Cortex of kidney (tissue), 1 donor: Measurements from ENCODE around the gene U2AF1L4.

Experiments used
- DNase-seq: peaks from one replicate; lab custom pipeline; 2025; lab: John Stamatoyannopoulos, UW

The U2AF1L4 gene

DNA sequence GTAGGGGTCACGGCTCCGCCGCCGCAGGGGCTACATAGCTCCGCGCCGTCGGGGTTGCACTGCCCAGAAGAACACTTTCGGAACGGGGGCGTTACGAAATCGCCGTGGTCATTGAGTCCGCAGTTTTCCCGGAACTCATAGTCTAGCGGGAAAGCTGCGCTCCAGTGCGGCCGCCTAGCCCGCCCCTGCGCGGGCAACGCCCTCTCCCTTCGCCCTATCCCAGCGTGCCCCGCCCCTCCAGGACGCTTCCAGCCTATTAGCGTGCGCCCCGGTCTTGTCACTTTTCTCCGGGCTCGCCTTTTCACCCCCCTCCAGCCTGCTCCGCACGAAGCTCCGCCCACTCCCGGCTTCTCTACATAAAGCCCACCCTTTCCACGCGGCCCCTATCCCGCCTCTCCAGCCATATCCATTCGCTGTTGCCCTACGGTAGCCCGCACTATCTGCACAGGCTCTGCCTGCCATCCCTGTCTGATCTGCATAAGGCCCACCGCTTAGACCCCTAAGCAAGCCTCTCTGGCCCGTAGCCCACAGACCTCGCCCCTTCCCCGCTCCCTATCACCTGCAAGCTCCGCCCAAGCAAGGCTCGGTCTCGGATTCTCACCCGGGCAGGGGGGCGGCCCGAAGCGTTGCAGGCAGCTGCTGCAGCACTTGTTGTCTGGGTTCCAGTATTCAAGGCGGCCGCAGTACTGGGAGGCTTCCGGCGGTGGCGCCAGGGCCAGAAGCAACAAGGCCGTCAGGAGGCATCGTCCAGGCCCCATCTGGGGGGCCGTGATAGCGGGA, 4.6 kb downstream of the U2AF1L4 start:
- DNase-seq: no peak

- DNase-seq: no peak
Observed at GRCh38 chr19:35740108-35740422, 5.2 kb downstream of the U2AF1L4 start.

DNA sequence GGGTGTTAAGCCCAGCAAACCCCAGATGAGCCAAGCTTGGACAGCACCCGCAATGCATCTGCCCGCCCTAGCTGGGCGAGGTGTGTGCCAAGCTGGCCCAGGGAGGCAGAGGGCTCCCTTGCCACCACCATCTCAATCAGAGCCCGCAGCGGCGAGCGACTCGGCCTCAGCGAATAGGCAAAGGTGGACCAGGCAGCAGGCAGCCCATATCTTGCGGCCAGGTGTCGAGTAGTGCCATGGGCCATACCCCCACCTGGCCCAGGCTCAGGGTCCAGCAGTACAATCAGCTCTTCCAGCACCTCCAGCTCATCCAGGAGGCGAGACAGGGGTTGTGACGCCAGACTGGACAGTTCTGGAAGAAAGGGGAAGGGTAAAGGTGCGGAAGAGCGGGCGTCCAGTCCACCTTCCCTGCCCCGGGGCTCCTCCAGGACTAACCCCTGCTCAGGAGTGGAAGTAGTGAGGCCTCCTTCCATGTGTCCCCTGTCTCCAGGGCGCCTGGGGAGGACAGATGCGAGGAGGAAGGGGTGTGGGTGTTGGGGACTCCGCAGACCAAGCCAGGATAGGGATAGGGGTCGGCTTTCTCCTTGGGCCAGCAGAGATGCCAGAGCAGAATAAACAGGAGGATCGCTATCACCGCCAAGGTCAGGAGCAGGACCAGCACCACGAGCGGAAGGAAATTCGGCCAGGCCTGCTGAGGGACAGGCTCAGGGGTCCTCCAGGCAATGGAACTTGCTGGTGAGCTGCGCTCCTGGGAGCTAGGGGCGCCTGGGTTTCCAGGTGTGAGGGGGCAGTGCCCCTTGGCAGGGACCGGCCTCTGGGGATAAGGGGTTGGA, 5.7 kb downstream of the U2AF1L4 start:
- DNase-seq: no peak

DNA sequence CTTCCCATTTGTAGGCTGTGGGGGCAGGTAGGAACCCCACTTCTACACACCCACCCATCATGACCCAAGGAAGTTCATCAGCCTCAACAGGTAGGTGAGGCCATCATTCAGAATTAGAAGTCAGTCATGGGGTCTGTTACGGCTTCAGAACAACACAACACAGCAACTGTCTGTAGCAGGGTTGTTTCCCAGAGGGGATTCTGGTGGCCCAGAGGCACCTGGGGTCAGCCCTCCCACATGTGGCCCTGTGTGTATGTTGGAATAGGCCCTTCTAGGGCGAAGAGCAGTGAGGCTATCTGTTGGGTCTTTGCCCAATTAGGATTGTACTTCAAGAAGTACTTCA, 6.4 kb downstream of the U2AF1L4 start:
- no peak for DNase-seq

DNA sequence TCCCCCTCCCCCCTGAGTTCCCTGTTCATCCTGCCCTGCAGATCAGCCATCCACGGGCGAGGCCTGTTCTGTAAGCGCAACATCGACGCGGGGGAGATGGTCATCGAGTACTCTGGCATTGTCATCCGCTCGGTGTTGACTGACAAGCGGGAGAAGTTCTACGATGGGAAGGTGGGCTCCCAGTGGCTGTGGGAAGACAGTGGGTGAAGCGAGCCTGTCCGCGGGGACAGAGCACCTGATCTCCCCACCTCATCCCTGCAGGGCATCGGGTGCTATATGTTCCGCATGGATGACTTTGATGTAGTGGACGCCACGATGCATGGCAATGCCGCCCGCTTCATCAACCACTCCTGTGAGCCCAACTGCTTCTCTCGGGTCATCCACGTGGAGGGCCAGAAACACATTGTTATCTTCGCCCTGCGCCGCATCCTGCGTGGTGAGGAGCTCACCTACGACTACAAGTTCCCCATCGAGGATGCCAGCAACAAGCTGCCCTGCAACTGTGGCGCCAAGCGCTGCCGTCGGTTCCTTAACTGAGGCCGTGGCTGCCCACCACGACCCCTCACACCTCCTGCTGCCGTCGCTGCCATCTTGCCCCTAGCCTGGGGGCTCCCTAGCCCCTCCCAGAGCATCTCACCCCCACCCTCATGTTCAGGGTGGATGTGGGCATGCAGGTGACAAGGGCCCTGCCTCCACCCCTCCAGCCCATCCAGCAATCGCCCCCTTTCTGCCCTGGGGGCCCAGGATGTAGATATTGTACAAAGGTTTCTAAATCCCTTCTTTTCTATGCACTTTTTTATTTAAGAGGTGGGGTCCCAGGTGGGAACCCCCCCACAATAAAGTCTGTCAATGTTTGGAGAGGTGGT, 7.0 kb downstream of the U2AF1L4 start:
- DNase-seq: no peak

DNA sequence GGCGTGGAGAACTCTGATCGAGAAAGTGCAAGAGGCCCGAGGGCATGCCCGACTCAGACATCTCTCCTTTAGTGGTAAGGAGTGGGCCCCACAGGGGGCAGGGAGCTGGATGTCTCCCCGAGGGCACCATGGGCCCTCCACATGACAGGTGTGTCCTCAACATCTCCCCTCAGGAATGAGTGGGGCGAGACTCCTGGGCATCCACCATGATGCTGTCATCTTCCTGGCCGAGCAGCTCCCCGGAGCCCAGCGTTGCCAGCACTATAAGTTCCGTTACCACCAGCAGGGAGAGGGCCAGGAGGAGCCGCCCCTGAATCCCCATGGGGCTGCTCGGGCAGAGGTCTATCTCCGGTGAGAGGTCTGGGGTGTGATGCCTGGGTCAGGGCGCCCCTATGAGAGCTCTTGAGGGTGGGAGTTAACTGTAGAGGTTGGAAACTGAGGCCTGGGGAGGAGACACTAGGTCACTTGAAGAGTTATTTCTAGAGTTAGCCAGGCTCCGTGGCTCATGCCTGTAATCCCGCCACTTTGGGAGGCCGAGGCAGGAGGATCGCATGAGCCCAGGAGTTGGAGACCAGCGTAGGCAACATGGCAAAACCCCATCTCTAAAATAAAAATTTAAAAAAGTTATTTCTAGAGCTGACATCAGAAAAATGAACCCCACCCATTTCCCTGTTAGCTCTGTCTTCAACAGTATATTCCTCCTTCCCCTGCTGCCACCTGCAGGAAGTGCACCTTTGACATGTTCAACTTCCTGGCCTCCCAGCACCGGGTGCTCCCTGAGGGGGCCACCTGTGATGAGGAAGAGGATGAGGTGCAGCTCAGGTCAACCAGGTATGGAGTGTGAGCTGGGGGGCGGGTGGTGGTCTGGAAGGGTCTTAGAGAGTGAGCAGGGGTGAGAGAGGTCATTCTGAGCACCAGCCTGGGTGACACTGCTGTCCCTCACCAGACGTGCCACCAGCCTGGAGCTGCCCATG, 8.0 kb downstream of the U2AF1L4 start:
- DNase-seq: no peak

- DNase-seq: no peak
Observed at GRCh38 chr19:35734889-35735288, 10.3 kb downstream of the U2AF1L4 start.

GRCh38 chr19:35734273-35734672, 10.9 kb downstream of the U2AF1L4 start:
- DNase-seq: no peak

- DNase-seq: no peak
Observed at GRCh38 chr19:35733180-35734125, 11.8 kb downstream of the U2AF1L4 start.

DNA sequence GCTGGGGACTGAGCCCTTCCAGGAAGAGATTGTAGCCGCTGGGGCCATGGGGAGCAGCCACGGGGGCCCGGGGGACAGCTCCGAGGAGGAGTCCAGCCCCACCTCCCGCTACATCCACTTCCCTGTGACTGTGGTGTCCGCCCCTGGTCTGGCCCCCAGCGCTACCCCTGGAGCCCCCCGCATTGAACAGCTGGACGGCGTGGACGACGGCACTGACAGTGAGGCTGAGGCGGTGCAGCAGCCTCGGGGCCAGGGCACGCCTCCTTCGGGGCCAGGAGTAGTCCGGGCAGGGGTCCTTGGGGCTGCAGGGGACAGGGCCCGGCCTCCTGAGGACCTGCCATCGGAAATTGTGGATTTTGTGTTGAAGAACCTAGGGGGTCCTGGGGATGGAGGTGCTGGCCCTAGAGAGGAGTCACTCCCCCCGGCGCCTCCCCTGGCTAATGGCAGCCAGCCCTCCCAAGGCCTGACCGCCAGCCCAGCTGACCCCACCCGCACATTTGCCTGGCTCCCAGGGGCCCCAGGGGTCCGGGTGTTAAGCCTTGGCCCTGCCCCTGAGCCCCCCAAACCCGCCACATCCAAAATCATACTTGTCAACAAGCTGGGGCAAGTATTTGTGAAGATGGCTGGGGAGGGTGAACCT, 12.6 kb downstream of the U2AF1L4 start:
- no peak for DNase-seq

- no peak for DNase-seq
Observed at GRCh38 chr19:35731779-35732405, 13.3 kb downstream of the U2AF1L4 start.

DNA sequence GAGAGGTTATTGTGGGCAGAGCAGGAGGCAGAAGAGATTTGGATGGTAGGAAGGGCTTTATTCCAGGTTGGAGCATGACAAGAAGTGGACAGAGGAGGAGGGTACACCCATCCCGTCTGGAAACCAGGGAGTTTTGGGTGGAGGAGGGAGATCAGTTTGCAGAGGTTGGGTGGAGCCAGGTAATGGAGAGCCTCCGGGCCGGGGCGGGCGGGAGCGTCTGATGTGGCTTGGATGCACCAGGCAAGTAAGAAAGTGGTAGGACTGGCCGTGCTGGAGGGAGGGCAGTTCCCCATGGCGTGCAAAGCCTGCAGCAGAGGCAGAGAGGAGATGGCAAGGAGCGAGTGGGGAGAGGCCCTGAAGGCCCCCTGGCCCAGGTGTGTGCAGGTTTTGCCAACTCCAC, 13.9 kb downstream of the U2AF1L4 start:
- DNase-seq: no peak

GRCh38 chr19:35730326-35730725, 14.9 kb downstream of the U2AF1L4 start:
- DNase-seq: no peak

DNA sequence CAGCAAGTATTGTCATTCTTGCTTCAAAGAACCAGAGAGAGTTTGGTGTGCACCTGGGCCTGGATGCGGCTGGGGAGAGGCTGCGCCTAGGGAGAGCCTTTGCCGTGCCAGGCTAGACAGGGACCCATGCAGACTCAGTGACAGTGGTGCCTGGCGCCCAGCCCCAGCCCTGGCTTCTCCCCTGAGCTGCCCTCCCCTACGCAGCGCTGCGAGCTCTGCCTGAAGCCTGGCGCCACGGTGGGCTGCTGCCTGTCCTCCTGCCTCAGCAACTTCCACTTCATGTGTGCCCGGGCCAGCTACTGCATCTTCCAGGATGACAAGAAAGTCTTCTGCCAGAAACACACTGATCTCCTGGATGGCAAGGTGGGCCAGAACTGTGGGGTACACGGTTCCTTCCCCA, 15.5 kb downstream of the U2AF1L4 start:
- DNase-seq: no peak

GRCh38 chr19:35729021-35729420, 16.2 kb downstream of the U2AF1L4 start:
- no peak for DNase-seq

DNA sequence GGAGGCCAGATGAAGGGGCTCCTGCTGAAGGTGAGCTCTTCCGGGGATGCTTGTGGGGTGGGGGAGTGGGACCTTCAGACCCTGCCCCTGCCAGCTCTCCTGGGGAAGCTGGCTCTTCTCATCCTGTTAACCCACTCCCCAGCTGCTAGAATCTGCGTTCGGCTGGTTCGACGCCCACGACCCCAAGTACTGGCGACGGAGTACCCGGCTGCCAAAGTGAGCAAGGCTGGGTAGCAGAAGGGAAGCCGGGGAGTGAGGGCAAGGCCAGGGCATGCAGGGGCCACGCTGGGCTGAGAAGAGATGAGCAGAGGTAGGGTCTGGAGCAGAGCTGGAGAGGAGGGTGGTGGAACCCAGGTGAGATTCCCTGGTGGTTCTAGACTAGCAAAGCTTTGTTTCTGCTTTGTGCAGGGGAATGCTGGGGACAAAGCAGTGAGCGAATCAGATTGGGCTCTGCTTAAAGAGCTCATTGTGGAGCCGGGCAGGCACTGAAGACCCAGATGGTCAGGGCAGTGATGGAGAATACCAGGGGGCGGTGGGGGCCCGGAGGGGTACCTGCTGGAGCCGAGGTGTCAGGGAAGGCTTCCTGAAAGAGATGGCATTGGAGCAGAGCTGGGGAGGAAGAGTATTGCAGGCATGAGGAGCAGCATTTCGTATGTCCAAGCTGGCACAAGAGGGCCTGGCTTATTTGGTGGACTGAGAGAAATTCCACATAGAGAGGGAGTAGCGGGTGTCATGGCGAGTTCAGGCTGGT, 17.1 kb downstream of the U2AF1L4 start:
- DNase-seq: no peak

DNA sequence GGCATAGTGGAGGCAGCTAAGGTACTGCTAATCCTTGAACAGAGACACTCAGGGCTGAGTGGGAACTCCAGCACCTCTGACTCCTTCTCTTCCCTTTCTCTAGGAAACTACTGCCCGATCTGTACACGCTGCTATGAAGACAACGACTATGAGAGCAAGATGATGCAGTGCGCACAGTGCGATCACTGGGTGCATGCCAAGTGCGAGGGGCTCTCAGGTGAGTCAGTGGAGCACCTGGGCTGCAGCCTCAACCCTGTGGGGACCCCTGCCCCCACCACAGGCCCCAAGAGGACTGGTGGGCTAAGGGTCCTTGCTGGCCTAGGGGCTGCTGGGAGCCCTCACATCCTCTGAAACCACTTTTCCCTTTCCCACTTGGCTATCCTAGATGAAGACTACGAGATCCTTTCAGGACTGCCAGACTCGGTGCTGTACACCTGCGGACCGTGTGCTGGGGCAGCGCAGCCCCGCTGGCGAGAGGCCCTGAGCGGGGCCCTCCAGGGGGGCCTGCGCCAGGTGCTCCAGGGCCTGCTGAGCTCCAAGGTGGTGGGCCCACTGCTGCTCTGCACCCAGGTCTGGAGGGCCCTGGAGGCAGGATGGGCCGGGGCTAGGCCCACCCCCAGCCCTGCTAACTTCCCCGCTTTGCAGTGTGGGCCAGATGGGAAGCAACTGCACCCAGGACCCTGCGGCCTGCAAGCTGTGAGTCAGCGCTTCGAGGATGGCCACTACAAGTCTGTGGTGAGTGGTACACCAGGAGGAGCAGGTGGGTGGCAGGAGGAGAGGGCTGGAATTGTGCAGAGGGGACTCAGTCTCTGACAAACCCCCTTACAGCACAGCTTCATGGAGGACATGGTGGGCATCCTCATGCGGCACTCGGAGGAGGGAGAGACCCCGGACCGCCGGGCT, 17.9 kb downstream of the U2AF1L4 start:
- DNase-seq: no peak
